IPS-18c (cell line): ENCODE results near the gene TFCP2.

ENCODE experiments used
- H3K4me3 ChIP-seq: 2 replicates; pipeline ENCODE4 v1.7.0; 2013; ENCODE audit warnings: low read depth, mild to moderate bottlenecking, low read length, moderate library complexity; ENCODE audit not compliant: insufficient read depth
- H3K9me3 ChIP-seq: one replicate; pipeline ENCODE4 v1.6.1; 2013; ENCODE audit warnings: mild to moderate bottlenecking, low read length, moderate library complexity; ENCODE audit not compliant: control insufficient read depth, insufficient read depth

Gene TFCP2

DNA sequence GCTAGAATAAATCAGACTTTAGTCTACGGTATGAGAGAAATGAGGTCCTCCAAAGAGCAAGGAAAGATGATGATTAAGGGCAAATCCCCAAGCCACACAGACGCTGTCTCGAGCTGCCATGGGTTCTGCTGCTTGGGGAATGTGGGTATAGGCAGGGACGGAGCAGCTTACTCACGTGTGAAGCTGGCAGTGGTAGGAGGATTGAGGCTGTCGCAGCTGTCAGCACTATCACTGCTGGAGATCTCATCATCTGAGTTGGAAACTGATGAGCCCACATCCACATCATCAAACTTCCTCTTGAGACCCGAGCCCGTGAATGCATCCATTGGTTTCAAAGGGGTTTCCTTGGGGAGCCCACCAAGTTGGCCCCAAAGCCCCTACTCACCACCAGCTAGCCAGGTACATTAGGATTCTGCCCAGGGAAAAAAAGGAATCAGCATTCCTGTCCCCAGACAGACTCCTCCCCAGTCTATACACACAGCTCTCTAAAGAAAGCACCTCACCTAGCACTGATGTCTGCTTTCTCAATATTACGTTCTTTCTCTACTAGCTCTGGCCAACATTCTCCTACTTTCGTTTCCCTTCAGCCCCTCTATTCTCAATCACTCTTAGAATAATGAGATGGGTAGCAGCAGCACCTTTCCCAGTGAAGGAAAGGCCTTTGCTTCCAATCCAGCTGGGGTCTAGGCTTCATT lies 96.6 kb downstream of the TFCP2 start:
- Histone ChIP-seq H3K9me3 (no peaks in the 10 kb centered on the region), H3K4me3 (no peak overlapping the region)

DNA sequence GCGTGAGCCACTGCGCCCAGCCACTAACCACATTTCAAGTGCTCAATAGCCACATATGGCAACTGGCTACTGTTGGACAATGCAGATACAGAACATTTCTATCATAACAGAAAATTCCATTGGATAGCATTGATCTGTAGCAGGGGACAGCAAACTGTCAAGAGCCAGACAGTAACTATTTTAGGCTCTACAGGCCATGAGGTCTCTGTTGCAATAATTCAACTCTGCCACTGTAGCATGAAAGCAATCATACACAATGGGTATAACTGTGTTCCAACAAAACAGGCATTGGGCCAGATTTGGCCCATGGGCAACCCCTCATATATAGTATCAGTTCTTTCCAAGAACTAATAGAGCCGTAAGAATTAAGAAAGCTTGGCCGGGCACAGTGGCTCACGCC lies 97.5 kb downstream of the TFCP2 start:
- Histone ChIP-seq H3K9me3 (no peaks in the 10 kb centered on the region), H3K4me3 (no peak overlapping the region)

DNA sequence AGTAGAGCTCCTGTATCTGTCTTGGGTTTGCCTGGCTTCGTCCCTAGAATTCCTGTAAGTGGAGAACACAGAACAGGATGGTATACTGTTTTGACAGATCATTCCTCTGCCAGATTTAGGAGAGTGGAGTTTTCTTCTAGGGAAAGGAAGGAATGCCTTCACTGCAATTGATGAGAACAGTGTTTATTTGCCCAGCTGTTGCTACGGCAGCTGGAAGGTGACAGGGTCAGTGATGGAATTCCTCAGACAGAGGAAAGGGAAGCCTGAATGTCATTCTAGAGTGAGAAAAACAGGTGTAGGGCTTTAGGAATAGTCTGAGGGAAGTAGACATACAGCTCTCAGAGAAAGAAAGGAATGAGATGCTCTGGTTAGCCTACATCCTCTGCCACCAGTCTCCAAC lies 101.3 kb downstream of the TFCP2 start:
- Histone ChIP-seq H3K9me3 (no peaks in the 10 kb centered on the region), H3K4me3 (no peak overlapping the region)

DNA sequence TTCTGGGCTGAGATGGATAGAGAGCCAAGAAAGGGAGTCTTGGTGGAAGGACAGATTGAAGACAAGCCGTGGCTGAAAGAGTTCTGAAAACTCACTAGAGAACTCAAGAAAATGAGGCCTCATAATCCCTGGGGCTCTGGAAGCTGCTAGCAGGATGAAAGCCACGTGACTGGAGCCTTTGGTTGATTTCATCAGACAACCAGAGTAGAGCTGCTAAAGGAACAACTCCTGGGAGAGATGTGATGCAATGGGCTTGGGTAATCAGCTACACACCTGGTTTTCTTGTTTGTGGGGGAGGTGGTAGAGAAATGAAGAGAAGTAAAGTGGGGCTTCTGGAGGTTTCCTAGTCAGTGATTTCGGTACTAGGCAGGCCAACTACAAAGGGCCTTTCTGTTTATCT lies 102.9 kb downstream of the TFCP2 start:
- Histone ChIP-seq H3K4me3 (no peak overlapping the region), H3K9me3 (no peaks in the 10 kb centered on the region)

DNA sequence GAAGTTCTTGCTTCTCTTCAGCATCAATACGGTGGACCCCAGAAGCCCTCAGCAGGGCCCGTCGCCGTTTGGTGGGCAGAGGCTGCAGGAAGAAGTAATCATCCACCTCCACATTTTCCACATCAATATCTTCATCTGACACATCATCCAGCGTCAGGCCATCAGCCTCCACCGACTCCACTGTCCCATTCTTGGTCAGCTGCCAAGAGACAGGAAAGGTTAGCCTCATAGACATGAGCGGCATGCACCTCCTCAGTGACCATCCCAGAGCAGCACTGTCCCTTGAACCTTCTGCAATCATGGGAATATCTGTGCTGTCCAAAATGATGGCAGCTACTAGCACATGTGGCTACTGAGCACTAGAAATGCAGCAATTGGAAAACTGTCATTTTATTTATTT lies 105.2 kb downstream of the TFCP2 start:
- H3K4me3 ChIP-seq = no peak overlapping the region
- H3K9me3 ChIP-seq = no peaks in the 10 kb centered on the region

DNA sequence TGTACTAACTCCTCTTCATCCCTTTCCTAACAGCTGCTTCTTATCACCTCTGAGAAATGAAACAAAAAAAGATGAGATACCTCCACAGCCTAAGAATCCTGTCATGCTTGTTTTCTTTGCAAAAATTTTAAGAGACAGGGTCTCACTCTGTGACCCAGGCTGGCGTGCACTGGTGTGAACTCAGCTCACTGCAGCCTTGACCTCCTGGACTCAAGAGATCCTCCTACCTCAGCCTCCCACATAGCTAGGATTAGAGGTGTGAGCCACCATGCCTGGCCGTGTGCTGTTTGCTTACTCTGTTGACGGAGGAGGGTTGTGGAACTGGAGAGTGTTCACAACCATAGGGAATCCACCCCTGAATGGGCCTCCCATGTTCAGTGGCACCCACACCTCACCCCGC lies 105.7 kb downstream of the TFCP2 start:
- H3K4me3 ChIP-seq = no peak overlapping the region
- no peaks in the 10 kb centered on the region for H3K9me3 ChIP-seq

GRCh38 chr12:51065530-51065929 lies 107.4 kb downstream of the TFCP2 start:
- Histone ChIP-seq H3K4me3 (no peak overlapping the region), H3K9me3 (no peaks in the 10 kb centered on the region)

DNA sequence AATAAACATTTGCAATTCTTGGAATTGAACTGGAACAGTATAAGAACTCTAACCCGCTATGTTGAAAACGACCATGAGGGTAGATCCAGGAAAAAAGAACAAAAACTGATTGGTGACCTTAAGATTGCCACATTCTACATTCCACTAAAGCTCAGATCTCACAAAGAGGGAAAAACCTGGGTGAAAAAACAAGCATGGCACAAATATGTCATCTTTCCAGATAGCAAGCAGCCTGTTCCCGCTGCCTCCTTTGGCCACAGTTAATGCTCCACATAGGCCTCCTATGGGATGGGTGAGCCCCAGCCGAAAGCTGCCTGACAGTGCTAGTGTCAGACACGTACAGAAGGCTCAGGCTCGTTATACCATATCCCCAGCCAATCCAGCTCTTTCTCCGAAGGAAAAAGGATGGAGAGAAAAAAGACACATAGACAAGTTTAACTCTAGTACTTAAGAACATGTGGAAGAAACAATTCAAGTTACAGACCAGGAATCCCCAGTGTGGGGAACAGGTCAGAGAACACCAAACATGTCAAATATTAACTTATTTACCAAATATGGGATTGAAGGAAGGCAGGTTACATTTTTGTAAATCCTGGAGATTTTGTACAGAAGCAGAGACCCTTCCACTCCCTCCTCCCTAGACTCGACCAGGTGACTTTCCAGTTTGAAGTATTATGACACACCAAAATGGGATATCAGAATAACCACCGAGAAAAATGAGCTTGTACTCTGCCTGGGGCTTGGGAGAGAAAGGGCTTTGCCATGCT lies 110.1 kb downstream of the TFCP2 start:
- Histone ChIP-seq H3K9me3 (no peaks in the 10 kb centered on the region), H3K4me3 (no peak overlapping the region)

- Histone ChIP-seq H3K9me3 (no peaks in the 10 kb centered on the region), H3K4me3 (no peak overlapping the region)
Observed at GRCh38 chr12:51059086-51059485, 113.8 kb downstream of the TFCP2 start.

DNA sequence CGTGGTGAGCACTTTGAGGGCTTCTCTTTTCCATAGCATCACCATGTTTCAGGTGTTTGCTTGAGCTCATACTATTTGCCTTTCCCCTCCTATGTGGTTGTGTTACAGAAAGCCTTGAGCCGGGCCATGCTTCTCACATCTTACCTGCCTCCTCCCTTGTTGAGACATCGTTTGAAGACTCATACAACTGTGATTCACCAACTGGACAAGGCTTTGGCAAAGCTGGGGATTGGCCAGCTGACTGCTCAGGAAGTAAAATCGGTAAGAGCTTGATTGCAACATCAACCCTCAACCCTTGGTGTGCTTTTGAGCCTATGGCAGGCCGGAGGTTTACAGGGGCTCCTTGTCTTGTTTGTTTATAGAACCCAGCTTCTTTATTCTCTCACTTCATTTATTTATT lies 116.7 kb downstream of the TFCP2 start:
- H3K9me3 ChIP-seq = no peaks in the 10 kb centered on the region
- no peak overlapping the region for H3K4me3 ChIP-seq

DNA sequence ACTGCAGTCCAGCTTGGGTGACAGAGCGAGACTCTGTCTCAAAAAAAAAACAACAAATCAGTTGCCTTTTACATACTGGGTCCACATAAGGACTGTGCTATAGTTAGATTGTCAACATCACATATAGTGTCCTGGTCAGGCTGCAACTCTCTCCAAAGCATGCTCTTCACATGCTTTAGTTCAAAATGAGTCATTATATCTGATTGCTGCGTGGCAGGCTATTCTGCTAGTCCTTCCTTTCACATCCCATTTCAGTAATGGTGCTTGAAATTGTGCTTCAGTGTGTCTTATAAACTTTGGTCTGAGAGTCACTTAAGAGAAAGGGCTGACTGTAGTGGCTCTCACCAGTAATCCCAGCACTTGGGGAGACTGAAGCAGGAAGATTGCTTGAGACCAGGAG lies 117.9 kb downstream of the TFCP2 start:
- Histone ChIP-seq H3K4me3 (no peak overlapping the region), H3K9me3 (no peaks in the 10 kb centered on the region)

- Histone ChIP-seq H3K9me3 (no peaks in the 10 kb centered on the region), H3K4me3 (no peak overlapping the region)
Observed at GRCh38 chr12:51051787-51052186, 121.1 kb downstream of the TFCP2 start.

DNA sequence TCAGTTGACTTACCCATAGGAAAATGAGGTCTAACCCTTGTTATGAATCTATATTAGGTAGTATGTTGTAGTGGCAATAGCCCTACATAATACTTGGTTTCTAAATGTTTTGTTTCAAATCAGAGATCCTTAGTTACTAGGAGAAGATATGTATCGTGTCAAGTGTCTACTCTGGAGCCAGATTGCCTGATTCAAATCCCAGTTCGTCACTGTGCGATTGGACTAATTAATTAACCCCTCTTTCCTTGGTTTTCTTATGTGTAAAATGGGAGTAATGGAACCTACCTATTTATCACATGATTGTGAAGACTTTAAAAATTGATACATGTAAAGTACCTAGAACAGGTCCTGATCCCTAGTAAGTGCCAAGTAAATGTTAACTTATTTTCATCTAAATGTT lies 123.4 kb downstream of the TFCP2 start:
- Histone ChIP-seq H3K9me3 (no peaks in the 10 kb centered on the region), H3K4me3 (no peak overlapping the region)

DNA sequence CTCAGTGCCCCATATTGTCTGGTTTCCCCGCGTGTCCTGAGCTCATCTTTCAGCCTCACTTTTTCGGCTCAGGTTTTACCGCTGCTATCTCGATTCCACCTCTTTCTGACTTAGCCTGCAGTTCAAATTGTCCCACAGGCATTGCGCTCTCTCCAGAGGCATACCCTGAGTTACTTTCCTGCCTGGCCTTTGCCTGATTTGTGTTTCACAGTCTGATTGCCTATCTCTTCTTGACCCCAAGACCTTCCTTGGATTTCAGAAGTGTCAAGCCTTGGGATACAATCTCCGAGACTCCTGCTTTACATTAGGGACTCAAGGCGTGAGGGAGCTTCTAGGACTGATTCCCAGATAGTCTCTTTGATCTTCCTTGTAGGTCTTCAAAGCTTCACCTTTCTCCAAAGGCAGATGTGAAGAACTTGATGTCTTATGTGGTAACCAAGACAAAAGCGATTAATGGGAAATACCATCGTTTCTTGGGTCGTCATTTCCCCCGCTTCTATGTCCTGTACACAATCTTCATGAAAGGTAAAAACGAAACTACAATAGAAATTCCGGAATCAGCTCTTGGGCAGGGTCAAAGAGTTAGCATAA lies 124.2 kb downstream of the TFCP2 start:
- H3K9me3 ChIP-seq = no peaks in the 10 kb centered on the region
- H3K4me3 ChIP-seq = peak overlapping the region; percentile 93

DNA sequence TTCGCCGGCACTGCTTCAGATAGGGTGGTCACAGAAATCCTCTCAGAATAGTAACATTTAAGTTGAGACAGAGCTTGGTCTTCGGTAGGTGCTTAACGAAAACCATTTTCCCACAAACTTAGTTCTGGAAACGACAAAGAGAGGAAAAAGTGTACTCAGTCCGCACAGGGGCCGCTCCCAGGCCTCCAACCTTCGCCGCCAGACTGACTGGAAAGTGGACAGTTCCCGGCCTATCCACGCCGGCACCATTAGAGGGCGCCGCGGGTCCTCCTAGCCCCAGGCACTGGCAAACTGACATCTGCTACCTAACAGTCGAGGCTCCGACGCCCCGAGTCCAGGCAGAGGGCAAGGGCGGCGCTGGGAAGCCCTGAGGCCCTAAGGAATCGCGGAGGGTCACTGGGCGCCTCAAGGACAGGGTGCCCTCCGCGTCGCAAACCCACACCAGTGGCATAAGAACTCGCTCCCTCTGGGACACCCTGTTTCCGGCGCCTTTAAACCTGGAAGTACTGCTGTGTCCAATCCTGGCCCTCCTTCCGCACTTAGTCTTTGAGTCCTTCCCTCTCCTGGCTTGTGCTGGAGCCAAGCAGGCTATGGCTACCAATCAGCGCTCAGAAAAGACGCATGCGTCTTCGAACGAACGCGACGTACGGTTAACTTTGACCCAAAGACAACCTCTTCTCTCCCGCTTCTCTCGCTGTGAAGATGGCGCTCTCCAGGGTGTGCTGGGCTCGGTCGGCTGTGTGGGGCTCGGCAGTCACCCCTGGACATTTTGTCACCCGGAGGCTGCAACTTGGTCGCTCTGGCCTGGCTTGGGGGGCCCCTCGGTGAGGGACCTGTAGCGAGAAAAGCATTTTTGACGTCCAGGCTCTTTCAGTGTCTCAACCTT lies 125.0 kb downstream of the TFCP2 start, which contains the start of gene LETMD1:
Gene LETMD1 (plus strand): TSS at position 673 of the 886 bp plus-strand sequence. CDS start 30 bp downstream, at position 703.
- H3K4me3 ChIP-seq = peak within 1 kb of the TSS; percentile 93
- no peaks in the 10 kb centered on the region for H3K9me3 ChIP-seq
